Right renal pelvis (tissue), 4 donors: ENCODE data around the gene DNAJB14. TPM values are rescaled to one million over a fixed set of nuclear protein-coding genes. Genes with fewer than 3 reads are reported as not detected.
A peak's percentile ranks its signal among the peaks of the same experiment; 100 is the strongest.

Source experiments
- DNase-seq, 4 donors: peaks; one replicate each; pipeline ENCODE4 v3.0.0-alpha.2; 2013; ENCODE audit warnings: low read depth in 4 of 4, low spot score in 3 of 4, missing footprints in 1 of 4
- polyA plus RNA-seq, 4 donors: library from polyadenylated mRNA; unstranded; fragments of 120-200 nt; gene quantifications; one replicate each; pipeline ENCODE4 v1.2.1, GENCODE V29; 2013; ENCODE audit not compliant: insufficient read length in 4 of 4

The DNAJB14 gene
- polyA plus RNA-seq, 4 donors: 32.1 to 45.0 (median 41.9) TPM

GRCh38 chr4:99945718-99946355, 581 bp downstream of the DNAJB14 start:
- peak in 3 of 4 donors; percentile 14 to 35 (median 16) for DNase-seq

GRCh38 chr4:99943904-99944437, 2.4 kb downstream of the DNAJB14 start:
- no peak for DNase-seq

GRCh38 chr4:99938243-99938753, 8.1 kb downstream of the DNAJB14 start:
- DNase-seq: no peak

GRCh38 chr4:99934891-99935290, 11.5 kb downstream of the DNAJB14 start:
- no peak for DNase-seq

DNA sequence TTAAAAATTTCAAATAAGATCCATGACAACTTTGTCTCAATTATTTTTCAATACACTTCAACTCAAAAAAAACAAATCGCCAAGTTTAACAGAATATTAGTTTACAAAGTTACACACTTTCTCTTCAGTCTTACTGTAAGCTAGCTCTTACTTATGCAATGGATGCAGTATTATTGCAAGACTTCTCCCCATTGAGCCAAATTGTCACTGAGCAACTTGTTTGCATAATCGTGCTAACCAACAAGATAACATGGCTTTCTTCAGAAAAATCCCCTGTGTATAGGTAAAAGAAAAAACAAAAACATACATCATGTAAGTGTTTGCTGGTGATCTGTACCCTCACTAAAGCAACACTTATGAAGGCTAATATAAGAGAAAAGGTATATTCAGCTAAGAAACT, 18.9 kb downstream of the DNAJB14 start:
- DNase-seq: no peak

DNA sequence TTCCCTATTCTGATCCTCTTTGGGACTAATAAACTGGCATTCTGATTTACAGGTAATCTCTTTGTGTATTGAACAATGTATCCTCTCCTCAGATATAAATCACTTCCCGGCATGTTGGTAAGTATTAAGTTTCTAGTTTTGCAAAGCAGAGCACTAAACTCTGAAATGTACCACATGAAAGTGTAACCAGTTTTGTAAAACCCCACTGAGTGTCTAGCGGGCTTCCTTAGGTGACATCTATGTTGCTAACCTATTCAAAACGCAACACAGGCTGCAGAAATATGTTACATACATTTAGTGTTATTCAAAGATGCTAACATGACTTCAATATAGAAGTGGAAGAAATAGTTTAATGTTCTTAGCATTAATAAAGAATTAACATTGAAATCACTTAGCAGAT, 25.2 kb downstream of the DNAJB14 start:
- DNase-seq: no peak

- no peak for DNase-seq
These were observed 27.8 kb downstream of the DNAJB14 start for GRCh38 chr4:99918656-99919055.

GRCh38 chr4:99917575-99917974, 28.8 kb downstream of the DNAJB14 start:
- no peak for DNase-seq

GRCh38 chr4:99915449-99915848, 31.0 kb downstream of the DNAJB14 start:
- DNase-seq: no peak

DNA sequence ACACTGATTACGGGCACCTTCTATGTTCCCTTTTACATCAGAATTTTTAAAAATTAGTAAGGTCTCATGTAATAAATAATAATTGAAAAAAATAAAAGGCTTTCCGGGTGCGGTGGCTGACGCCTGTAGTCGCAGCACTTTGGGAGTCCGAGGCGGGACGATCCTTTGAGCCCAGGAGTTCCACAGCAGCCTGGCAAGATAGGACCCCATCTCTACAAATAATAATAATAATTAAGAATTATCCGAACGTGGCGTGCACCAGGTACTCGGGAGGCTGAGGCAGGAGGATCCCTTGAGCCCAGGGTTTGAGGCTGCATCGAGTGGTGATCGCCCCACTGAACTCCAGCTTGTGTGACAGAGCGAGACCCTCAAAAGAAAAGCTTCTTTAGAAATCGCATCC, 51.4 kb downstream of the DNAJB14 start:
- no peak for DNase-seq

DNA sequence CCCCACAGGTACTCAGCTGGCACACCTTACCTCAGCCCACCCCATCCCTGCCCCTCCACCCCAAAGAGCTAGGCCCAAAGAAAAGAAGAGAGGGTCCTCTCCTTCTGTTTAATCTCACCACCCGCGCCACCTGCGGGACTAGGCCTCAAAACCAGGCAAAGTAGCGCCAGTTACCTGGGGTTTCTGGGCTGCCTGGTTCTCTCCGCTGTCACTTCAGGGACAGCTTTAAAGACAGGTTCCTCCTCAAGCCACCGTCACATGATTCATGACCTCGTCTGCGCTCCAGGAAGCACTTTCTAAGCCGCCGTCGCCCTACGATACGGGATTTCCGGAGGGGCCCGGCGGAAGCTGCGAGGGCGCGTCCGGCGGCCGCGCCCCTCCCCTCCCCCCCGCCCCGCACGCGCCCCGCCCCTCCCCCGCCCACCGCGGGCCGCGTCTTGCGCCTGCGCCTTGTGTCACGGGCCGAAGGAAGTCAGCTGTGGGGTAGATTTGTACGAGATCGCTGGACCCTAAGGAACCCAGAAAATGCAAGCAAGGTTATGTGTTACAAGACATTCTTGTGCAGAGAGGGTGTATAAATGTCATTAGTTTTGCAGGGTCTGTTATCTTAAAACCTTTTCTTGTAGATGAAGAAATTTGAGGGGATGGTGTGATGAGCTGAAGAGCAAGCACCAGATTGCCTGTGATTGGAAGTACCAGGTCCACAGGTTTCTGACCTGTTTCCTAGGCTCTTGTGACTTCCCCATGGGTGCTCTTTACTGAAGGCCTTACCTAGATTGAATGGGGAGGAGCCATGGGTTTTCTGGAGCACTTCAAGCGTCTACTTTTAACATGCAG, 52.0 kb downstream of the DNAJB14 start, which contains the start of gene LAMTOR3:
Gene LAMTOR3 (minus strand): TSS at position 267 of the 837 bp plus-strand sequence. CDS start 464 bp downstream, outside the sequence.
- DNase-seq: peak; percentile 80 to 84 (median 81)

- DNase-seq: no peak
These were observed 52.6 kb downstream of the DNAJB14 start for GRCh38 chr4:99893839-99894160.

DNA sequence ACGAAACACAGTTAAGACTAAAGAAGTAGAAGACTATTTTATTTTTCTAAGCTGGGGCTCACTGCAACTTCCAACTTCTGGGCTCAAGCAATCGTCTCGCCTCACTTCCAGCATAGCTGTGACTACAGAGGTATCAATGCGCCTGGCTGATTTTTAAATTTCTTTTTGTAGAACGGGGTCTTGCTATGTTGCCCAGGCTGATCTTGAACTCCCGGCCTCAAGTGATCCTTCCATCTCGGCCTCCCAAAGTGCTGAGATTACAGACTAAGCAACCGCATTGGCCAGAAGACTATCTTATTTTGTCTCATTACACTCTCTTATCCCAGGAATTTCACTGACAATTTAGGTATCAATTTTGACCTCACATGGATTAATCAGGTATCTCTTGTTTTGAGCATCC, 53.4 kb downstream of the DNAJB14 start:
- DNase-seq: no peak

GRCh38 chr4:99891351-99891750, 55.1 kb downstream of the DNAJB14 start:
- DNase-seq: no peak

DNA sequence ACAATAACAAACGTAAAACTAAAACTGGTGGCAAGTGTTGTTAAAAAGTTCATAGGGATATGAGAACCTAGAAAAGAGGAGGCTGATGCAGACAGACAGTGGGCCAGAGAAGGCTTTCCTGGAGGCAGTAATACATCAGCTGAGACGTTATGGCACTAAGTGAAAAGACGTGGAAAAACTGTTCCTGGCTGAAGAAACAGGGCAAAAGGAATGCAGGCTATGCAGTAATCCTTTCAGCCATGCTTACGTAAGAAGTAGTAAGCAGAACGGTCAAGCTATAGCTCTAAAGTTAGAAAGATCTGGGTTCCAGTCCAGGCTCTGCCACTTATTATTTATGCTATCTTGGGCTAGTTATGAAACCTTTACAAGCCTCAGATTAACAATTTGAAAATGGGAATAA, 58.6 kb downstream of the DNAJB14 start:
- DNase-seq: no peak

GRCh38 chr4:99886146-99886545, 60.3 kb downstream of the DNAJB14 start:
- no peak for DNase-seq

- no peak for DNase-seq
These were observed 60.7 kb downstream of the DNAJB14 start for GRCh38 chr4:99885687-99886086.

- no peak for DNase-seq
These were observed 61.3 kb downstream of the DNAJB14 start for GRCh38 chr4:99885063-99885664.

GRCh38 chr4:99879458-99879857, 67.0 kb downstream of the DNAJB14 start:
- DNase-seq: no peak

DNA sequence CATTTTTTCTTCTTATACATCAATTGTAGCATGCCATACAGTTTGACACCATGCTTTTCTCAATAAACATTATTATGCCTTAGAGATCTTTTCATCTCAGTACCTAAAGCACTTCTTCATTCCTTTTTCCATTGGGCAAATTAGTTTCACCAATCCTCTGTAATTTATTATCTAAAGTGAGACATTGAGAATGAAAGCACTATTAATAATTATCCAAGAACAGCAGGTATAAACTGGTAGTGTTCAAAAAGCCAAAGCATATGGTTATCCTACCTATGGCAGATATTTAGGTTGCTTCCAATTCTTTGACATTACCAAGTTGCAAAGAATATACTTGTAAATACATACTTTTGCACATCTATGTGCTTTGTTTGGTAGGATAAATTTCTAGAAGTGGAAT, 67.8 kb downstream of the DNAJB14 start:
- no peak for DNase-seq

DNA sequence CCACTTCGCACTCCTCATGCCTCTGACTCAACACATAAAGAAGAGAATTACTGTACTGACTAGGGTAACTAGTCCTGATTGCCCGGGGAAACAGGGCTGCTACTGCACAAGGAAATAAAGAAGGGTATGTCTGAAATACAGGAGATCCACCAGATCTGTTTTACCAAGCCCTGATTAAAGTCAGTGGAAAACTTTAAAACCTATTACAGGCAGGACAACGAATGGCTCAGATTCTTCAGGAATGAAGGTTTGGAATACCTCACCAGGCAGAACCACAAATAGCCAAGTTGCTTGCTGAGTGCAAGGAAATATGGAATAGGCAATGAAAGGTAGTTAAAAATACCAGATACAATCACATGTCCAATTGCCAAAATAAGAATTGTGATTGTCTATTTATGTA, 69.5 kb downstream of the DNAJB14 start:
- no peak for DNase-seq
